ENCODE measurements around the gene HLA-DQB2.

GRCh38 chr6:32716396-32716795 lies 46.9 kb downstream of the HLA-DQB2 start:
- TF ChIP-seq CTCF (conservative IDR thresholded peaks at IDR 0.05): peak; percentile 17; the same call in 1 of the 2 replicates
- TF ChIP-seq ZFX (IDR thresholded peaks at IDR 0.05): no peak

All from C4-2B (cell line).